HAP-1 (cell line): Measurements from ENCODE around the gene TCF4.
"Not testable (repeated sequence)": the region's sequence is repeated elsewhere in the genome, so short reads cannot be mapped to it uniquely, and the experiment has no call there.

ENCODE experiments used
- DNase-seq, 2 experiments: peaks; one replicate each; pipeline ENCODE4 v3.0.0-alpha.2; 2016 to 2020; ENCODE audit warnings: low spot score in 2 of 2
- H3K27me3 ChIP-seq: fragments of 250-450 bp; sonication (Bioruptor Pico); 2 replicates; pipeline ENCODE4 v1.5.1; 2020; ENCODE audit warnings: low read depth, mild to moderate bottlenecking, moderate library complexity
- H3K36me3 ChIP-seq: fragments of 250-450 bp; sonication (Bioruptor Pico); replicated peaks from 2 replicates; pipeline ENCODE4 v1.5.1; 2020; ENCODE audit warnings: mild to moderate bottlenecking
- H3K4me1 ChIP-seq: fragments of 250-450 bp; sonication (Bioruptor Pico); 2 replicates; pipeline ENCODE4 v1.5.1; 2020; ENCODE audit warnings: mild to moderate bottlenecking
- H3K4me3 ChIP-seq: fragments of 250-450 bp; sonication (Bioruptor Pico); 2 replicates; pipeline ENCODE4 v1.5.1; 2020; ENCODE audit warnings: mild to moderate bottlenecking, moderate library complexity
- H3K9me3 ChIP-seq: fragments of 250-450 bp; sonication (Bioruptor Pico); 2 replicates; pipeline ENCODE4 v1.5.1; 2020; ENCODE audit warnings: mild to moderate bottlenecking, moderate library complexity
- in situ Hi-C: fragments of 300-500 bp; cut with MboI; formaldehyde crosslinking; loops from 3 replicates; pipeline ENCODE4 v1.14.3; 2020; ENCODE audit warnings: low sequenced_read_pairs, inconsistent platforms, mixed read lengths

Gene TCF4

DNA sequence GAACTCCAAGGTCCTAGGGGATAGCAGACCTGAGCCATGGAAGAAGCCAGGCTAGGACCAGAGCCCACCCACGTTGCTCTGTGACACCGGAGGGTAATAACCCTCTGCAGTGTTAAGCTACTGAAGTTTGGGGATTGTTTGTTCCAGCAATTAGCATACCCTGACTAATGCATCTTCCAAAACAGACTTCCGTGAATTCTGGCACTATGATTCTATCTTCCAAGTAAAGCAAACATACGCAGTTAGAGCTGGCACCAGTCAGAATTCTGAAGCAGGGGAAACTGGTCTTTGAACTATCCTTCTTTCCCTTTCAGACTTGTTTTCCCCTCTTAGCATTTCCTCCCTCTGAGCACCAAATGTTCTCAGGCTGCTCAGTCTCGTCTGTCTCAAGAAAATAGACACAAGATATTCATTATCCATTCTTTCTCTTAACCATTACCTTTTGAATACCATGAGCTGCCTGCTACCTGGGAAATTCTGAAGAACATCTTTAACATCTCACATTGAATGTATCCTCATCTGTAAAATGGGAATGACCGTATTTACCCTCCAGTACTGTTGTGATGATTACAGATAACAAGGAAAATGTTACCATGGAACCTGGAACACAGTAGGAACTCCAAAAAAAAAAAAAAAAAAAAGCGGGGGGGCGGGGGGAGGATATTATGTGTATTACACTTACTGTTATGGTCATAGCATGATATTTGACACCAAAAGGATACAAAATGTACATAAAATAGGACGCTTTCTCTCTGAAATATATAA, 108.2 kb downstream of the TCF4 start:
- H3K4me1 ChIP-seq = peaks cover 5% of the 10 kb centered on the region
- H3K9me3 ChIP-seq = no peaks in the 10 kb centered on the region
- no peak overlapping the region for H3K4me3 ChIP-seq
- no peak for DNase-seq
- H3K36me3 ChIP-seq = no peaks in the 10 kb centered on the region
- in situ Hi-C loops = no loop called here
- H3K27me3 ChIP-seq = no peaks in the 10 kb centered on the region

GRCh38 chr18:55477860-55478581, 110.0 kb downstream of the TCF4 start:
- Histone ChIP-seq H3K27me3 (no peaks in the 10 kb centered on the region), H3K36me3 (no peaks in the 10 kb centered on the region), H3K4me3 (no peak overlapping the region), H3K4me1 (peaks cover 5% of the 10 kb centered on the region), H3K9me3 (no peaks in the 10 kb centered on the region)
- no peak for DNase-seq
- in situ Hi-C loops = no loop called here

DNA sequence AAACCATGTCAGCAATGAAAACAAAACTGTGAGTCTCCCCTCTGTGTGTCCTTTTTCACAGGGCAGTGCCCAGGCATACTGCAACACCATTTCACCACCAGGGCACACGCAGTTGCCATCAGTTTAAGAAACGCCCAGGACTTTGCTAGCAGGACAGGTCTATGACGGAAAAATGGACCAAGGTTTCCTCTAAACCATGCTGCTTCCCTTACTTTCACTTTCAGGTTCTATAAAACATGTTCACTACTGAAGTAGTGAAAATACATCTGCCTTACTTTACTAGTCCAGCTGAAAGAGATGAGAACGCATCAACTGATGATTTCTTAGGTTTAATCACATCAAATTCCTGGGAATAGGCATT, 110.5 kb downstream of the TCF4 start:
- Histone ChIP-seq H3K4me1 (peaks cover 5% of the 10 kb centered on the region), H3K27me3 (no peaks in the 10 kb centered on the region), H3K36me3 (no peaks in the 10 kb centered on the region), H3K9me3 (no peaks in the 10 kb centered on the region), H3K4me3 (no peak overlapping the region)
- DNase-seq = no peak
- in situ Hi-C loops = no loop called here

GRCh38 chr18:55475916-55476315, 112.1 kb downstream of the TCF4 start:
- no peak for DNase-seq
- in situ Hi-C loops = no loop called here
- H3K4me1 ChIP-seq = peaks cover 5% of the 10 kb centered on the region
- no peaks in the 10 kb centered on the region for H3K9me3 ChIP-seq
- H3K36me3 ChIP-seq = no peaks in the 10 kb centered on the region
- no peak overlapping the region for H3K4me3 ChIP-seq
- H3K27me3 ChIP-seq = no peaks in the 10 kb centered on the region

- Histone ChIP-seq H3K4me1 (peaks cover 5% of the 10 kb centered on the region), H3K4me3 (no peak overlapping the region)
- in situ Hi-C loops = no loop called here
Observed at GRCh38 chr18:55475467-55475866, 112.5 kb downstream of the TCF4 start.

GRCh38 chr18:55473560-55473959, 114.4 kb downstream of the TCF4 start:
- DNase-seq = no peak
- Histone ChIP-seq H3K36me3 (no peaks in the 10 kb centered on the region), H3K4me1 (peaks cover under 1% of the 10 kb centered on the region), H3K9me3 (no peaks in the 10 kb centered on the region), H3K4me3 (no peak overlapping the region), H3K27me3 (no peaks in the 10 kb centered on the region)
- in situ Hi-C loops = no loop called here

More at GRCh38 chr18:55475467-55475866, 112.5 kb downstream of the TCF4 start:
- H3K27me3 ChIP-seq = no peaks in the 10 kb centered on the region
- H3K9me3 ChIP-seq = no peaks in the 10 kb centered on the region
- no peaks in the 10 kb centered on the region for H3K36me3 ChIP-seq
- DNase-seq = no peak

GRCh38 chr18:55473058-55473457, 114.9 kb downstream of the TCF4 start:
- Histone ChIP-seq H3K36me3 (no peaks in the 10 kb centered on the region), H3K27me3 (no peaks in the 10 kb centered on the region), H3K4me3 (no peak overlapping the region), H3K4me1 (no peaks in the 10 kb centered on the region), H3K9me3 (no peaks in the 10 kb centered on the region)
- DNase-seq = no peak
- in situ Hi-C loops = no loop called here

DNA sequence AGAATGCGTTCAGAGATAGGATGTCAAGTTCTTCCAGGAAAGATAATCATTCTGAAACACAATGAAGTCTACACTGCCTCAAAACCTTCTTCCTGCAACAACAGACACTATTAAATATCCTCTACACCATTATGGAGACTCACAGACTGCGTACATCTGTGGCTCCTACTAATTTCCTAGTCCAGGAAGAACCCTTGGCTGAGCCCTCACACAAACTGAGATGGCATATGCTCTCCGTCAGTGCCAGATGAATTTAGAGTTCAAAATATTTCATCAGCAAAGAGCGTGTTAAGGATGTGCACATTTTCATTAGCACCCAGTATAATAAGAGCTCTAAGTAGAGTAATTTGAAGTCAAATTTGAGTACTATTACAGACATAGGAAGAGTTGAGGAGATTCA, 117.2 kb downstream of the TCF4 start:
- Histone ChIP-seq H3K9me3 (no peaks in the 10 kb centered on the region), H3K4me1 (no peaks in the 10 kb centered on the region), H3K27me3 (no peaks in the 10 kb centered on the region), H3K4me3 (no peak overlapping the region), H3K36me3 (no peaks in the 10 kb centered on the region)
- in situ Hi-C loops = no loop called here
- no peak for DNase-seq

GRCh38 chr18:55469134-55469533, 118.9 kb downstream of the TCF4 start:
- H3K9me3 ChIP-seq, H3K27me3 ChIP-seq, H3K4me3 ChIP-seq, DNase-seq, H3K4me1 ChIP-seq, in situ Hi-C loops, H3K36me3 ChIP-seq: not testable (repeated sequence)

GRCh38 chr18:55466789-55467188, 121.2 kb downstream of the TCF4 start:
- Histone ChIP-seq H3K36me3 (no peaks in the 10 kb centered on the region), H3K4me3 (no peak overlapping the region), H3K9me3 (no peaks in the 10 kb centered on the region), H3K4me1 (no peaks in the 10 kb centered on the region; the same call in 1 of the 2 replicates), H3K27me3 (no peaks in the 10 kb centered on the region)
- in situ Hi-C loops = no loop called here
- DNase-seq = no peak

DNA sequence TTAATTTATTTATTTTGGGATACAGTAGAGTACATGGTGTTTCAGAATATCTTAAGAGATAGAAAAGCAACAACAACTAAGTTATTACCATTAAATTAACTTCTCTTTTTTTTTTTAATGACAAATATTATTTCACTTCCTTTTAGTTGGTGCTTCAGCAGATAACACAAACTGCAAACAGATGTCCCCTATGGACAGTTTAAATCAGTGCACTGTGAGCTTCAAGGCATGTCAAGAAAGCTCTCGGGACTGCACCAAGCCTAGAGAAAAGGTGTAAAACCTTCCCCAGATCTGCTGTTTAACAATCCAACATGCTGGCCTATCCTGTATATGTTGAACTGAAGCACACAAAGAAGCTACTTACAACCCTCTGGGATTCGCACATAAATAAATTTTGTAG, 122.7 kb downstream of the TCF4 start:
- Histone ChIP-seq H3K4me1 (no peaks in the 10 kb centered on the region; the same call in 1 of the 2 replicates), H3K27me3 (no peaks in the 10 kb centered on the region), H3K36me3 (no peaks in the 10 kb centered on the region), H3K4me3 (no peak overlapping the region), H3K9me3 (no peaks in the 10 kb centered on the region)
- in situ Hi-C loops = no loop called here
- no peak for DNase-seq

GRCh38 chr18:55464581-55464980, 123.4 kb downstream of the TCF4 start:
- H3K36me3 ChIP-seq = no peaks in the 10 kb centered on the region
- no peaks in the 10 kb centered on the region for H3K27me3 ChIP-seq
- no peak for DNase-seq
- in situ Hi-C loops = no loop called here
- no peaks in the 10 kb centered on the region for H3K9me3 ChIP-seq
- H3K4me3 ChIP-seq = no peak overlapping the region
- H3K4me1 ChIP-seq = no peaks in the 10 kb centered on the region; the same call in 1 of the 2 replicates

DNA sequence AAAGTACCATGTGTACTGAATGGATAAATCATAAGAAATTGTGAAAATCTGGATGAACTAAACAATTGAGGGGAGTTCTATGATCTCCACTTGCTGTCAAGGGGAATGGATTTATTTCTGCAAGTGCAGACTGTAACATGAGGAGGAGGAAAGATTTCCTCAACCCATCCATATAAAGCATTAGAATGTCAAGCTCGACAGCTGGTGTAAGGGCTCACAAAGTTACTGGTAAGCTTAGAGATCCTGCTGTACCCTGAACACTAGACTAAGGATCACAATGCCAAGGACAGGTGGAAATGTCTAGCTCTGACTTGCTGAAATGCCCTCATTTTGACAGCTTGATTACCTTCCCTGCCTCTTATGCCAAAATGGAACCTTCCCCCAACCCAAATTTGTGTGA, 125.3 kb downstream of the TCF4 start:
- H3K36me3 ChIP-seq = no peaks in the 10 kb centered on the region
- no peaks in the 10 kb centered on the region for H3K27me3 ChIP-seq
- H3K4me1 ChIP-seq = peaks cover 3% of the 10 kb centered on the region
- in situ Hi-C loops = no loop called here
- H3K9me3 ChIP-seq = no peaks in the 10 kb centered on the region
- H3K4me3 ChIP-seq = no peak overlapping the region
- no peak for DNase-seq

- Histone ChIP-seq H3K36me3 (no peaks in the 10 kb centered on the region), H3K27me3 (no peaks in the 10 kb centered on the region), H3K4me3 (no peak overlapping the region), H3K4me1 (peaks cover 3% of the 10 kb centered on the region), H3K9me3 (no peaks in the 10 kb centered on the region)
- no peak for DNase-seq
- in situ Hi-C loops = no loop called here
Observed at GRCh38 chr18:55461848-55462247, 126.1 kb downstream of the TCF4 start.
